ENCODE results near the gene SLC27A1. TPM values are rescaled to one million over a fixed set of nuclear protein-coding genes. Genes with fewer than 3 reads are reported as not detected.

SLC27A1 gene
- total and polyA plus RNA-seq, 10 of the 15 experiments (the other 5 are each of a cell fraction or from before 2014, with no cell fraction given): 0.11 to 2.3 (median 1.2) TPM

- CTCF ChIA-PET: interaction anchor here (0.6 to 4.8 kb wide), 45 partner anchors 9 to 759 kb away, joined by 3 to 114 read pairs (median 5); partner anchors contain the start of genes MVB12A, PGLS and RPL18A
- peak; percentile 100 for ATAC-seq
- in situ Hi-C loops (cut with MboI): no loop called here
- no peak for TF ChIP-seq USF2 (IDR thresholded peaks at IDR 0.05; ENCODE audit: borderline replicate concordance, low read depth, low read length)
- TF ChIP-seq, protein P1, sequence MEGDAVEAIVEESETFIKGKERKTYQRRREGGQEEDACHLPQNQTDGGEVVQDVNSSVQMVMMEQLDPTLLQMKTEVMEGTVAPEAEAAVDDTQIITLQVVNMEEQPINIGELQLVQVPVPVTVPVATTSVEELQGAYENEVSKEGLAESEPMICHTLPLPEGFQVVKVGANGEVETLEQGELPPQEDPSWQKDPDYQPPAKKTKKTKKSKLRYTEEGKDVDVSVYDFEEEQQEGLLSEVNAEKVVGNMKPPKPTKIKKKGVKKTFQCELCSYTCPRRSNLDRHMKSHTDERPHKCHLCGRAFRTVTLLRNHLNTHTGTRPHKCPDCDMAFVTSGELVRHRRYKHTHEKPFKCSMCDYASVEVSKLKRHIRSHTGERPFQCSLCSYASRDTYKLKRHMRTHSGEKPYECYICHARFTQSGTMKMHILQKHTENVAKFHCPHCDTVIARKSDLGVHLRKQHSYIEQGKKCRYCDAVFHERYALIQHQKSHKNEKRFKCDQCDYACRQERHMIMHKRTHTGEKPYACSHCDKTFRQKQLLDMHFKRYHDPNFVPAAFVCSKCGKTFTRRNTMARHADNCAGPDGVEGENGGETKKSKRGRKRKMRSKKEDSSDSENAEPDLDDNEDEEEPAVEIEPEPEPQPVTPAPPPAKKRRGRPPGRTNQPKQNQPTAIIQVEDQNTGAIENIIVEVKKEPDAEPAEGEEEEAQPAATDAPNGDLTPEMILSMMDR (IDR thresholded peaks at IDR 0.05 in 2 of 3, conservative IDR thresholded peaks at IDR 0.05 in 1 of 3; ENCODE audit: control insufficient read depth in 2 of 3, extremely low read depth in 1 of 3, insufficient read depth in 1 of 3, low read depth in 3 of 3, low read length in 3 of 3): peak; percentile 98 to 100 (median 99)
- no peak for TF ChIP-seq ZNF274 (IDR thresholded peaks at IDR 0.05; ENCODE audit: insufficient read depth, insufficient read length)
- TF ChIP-seq ESRRA (IDR thresholded peaks at IDR 0.05; ENCODE audit: low read length): no peak
- peak; percentile 76 for TF ChIP-seq TCF12 (IDR thresholded peaks at IDR 0.05; ENCODE audit: low read depth, low read length)
- TF ChIP-seq TCF3 (IDR thresholded peaks at IDR 0.05; ENCODE audit: borderline replicate concordance, insufficient read depth, low read depth, low read length): peak; percentile 86
- TF ChIP-seq ELK1 (IDR thresholded peaks at IDR 0.05; ENCODE audit: low read depth, low read length): no peak
- TF ChIP-seq SMC3 (IDR thresholded peaks at IDR 0.05; ENCODE audit: borderline replicate concordance, low read length): peak; percentile 74
- peak; percentile 39; the same call in 1 of the 2 replicates for TF ChIP-seq NBN (IDR thresholded peaks at IDR 0.05)
- peak; percentile 56 for TF ChIP-seq KLF5 (IDR thresholded peaks at IDR 0.05; ENCODE audit: partially characterized antibody)
- peak; percentile 77 for TF ChIP-seq YY1 (IDR thresholded peaks at IDR 0.05; ENCODE audit: low read depth, low read length)
- no peak for TF ChIP-seq SIX5 (IDR thresholded peaks at IDR 0.05; ENCODE audit: low read depth, low read length, severe bottlenecking)
- no peak for TF ChIP-seq ATF7 (IDR thresholded peaks at IDR 0.05; ENCODE audit: low read depth)
- no peak for TF ChIP-seq SPI1 (IDR thresholded peaks at IDR 0.05; ENCODE audit: borderline replicate concordance, insufficient read depth, low read depth, low read length)
- 0 out of 2 replicates have a peak, but pooled peaks have one; percentile 46 for TF ChIP-seq IRF4 (IDR thresholded peaks at IDR 0.05; ENCODE audit: low read depth, low read length)
- peak; percentile 30 for TF ChIP-seq IKZF1 (conservative IDR thresholded peaks at IDR 0.05)
- no peak for TF ChIP-seq MYC (IDR thresholded peaks at IDR 0.05; ENCODE audit: insufficient read depth, insufficient read length, insufficient replicate concordance, low read length, severe bottlenecking)
- no peak for TF ChIP-seq WRNIP1 (IDR thresholded peaks at IDR 0.05; ENCODE audit: borderline replicate concordance, low read depth, low read length)
- TF ChIP-seq SMAD5 (IDR thresholded peaks at IDR 0.05; ENCODE audit: low read depth): no peak
- peak; percentile 56; the same call in 1 of the 2 replicates for TF ChIP-seq LARP7 (IDR thresholded peaks at IDR 0.05)
- 0 out of 2 replicates have a peak, but pooled peaks have one; percentile 29 for TF ChIP-seq PAX5 (IDR thresholded peaks at IDR 0.05; ENCODE audit: borderline replicate concordance, low read depth, low read length)
Observed at GRCh38 chr19:17496337-17496997, 26.1 kb downstream of the SLC27A1 start.

More at GRCh38 chr19:17496337-17496997, 26.1 kb downstream of the SLC27A1 start:
- DNase-seq (ENCODE audit: low read depth, low spot score) (peak; percentile 63), FAIRE-seq (peak; percentile 86)
- no TSS peak for BruUV-seq (replicated peaks)
- ChIA-PET SMC1A (ENCODE audit: uncharacterized antibody, unreplicated experiment) (interaction anchor here (0.6 to 2.6 kb wide), 11 partner anchors 13 to 181 kb away, joined by 3 to 11 read pairs (median 5); partner anchors contain the start of genes PGLS and SLC27A1), RAD21 (ENCODE audit: unreplicated experiment) (interaction anchor here (0.5 to 2.9 kb wide), 10 partner anchors 14 to 359 kb away, joined by 3 to 21 read pairs (median 4); no protein-coding TSS in a partner anchor), POLR2A (interaction anchor here (1.5 to 1.7 kb wide), 2 partner anchors 13 to 77 kb away, joined by 6 read pairs; no protein-coding TSS in a partner anchor)
- Histone ChIP-seq H3K79me2 (ENCODE audit: control insufficient read depth, insufficient read depth, low read length) (no peaks in the 10 kb centered on the region), H2AFZ (ENCODE audit: control insufficient read depth, low read depth, low read length) (peak overlapping the region; percentile 34; the same call in 1 of the 2 replicates), H3K4me2 (ENCODE audit: control insufficient read depth, insufficient read depth) (peak overlapping the region; percentile 0; the same call in 1 of the 2 replicates), H3K9me3 (replicated peaks; ENCODE audit: control insufficient read depth, insufficient read depth, low read length) (no peaks in the 10 kb centered on the region), H3K9ac (ENCODE audit: control insufficient read depth, insufficient read depth, low read length) (no peak overlapping the region), H3K27me3 (replicated peaks in 1 of 2; ENCODE audit: control insufficient read depth in 2 of 2, insufficient read depth in 2 of 2, low read length in 1 of 2) (no peaks in the 10 kb centered on the region), H3K4me1 (ENCODE audit: control insufficient read depth, insufficient read depth, low read length) (peaks cover 13% of the 10 kb centered on the region), H4K20me1 (ENCODE audit: control insufficient read depth, insufficient read depth) (peaks cover 2% of the 10 kb centered on the region), H3K27ac (ENCODE audit: control insufficient read depth, insufficient read depth) (no peak overlapping the region), H3K36me3 (ENCODE audit: control insufficient read depth in 2 of 2, insufficient read depth in 2 of 2, low read length in 1 of 2) (no peaks in the 10 kb centered on the region), H3K4me3 (no peak overlapping the region)
- intact Hi-C loops (cut with micrococcal nuclease; ENCODE audit: unreplicated experiment): loop anchor here (1.0 to 5.0 kb wide), 2 partner anchors 76 to 126 kb away; no protein-coding TSS in a partner anchor
- WGBS (ENCODE audit: insufficient coverage, insufficient replicate concordance, low lambda C conversion rate, missing lambda C conversion rate): 8% methylated on average over 14 of the region's 14 CpGs
